Measurements from ENCODE around the gene SETD3. TPM values are rescaled to one million over a fixed set of nuclear protein-coding genes. Genes with fewer than 3 reads are reported as not detected.

The SETD3 gene
- total and polyA plus RNA-seq, 2 of the 8 experiments (the other 6 are each of a cell fraction or from before 2014, with no cell fraction given), result 24.0 to 64.0 TPM

DNA sequence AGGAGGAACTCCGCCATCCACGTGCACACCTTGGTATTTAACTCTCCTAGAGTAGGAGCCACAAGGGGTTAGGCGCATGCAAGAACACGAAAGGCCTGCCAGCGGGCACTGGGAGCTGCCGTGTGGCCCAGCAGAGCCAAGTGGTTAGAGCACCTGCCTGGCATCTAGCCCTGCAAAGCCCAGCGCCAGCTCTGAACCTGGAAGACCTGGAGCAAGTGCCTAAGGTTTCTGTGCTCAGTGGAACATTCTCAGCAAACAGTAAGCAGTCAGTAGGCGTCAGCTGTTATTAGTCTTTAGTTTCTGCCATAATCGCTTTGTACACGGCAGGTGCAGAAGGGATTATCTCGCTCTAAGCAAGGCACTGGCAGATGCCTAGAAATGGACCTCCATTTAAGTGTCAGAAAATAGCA is 55.4 kb downstream of the SETD3 start (continued):
- TF ChIP-seq RXRA (IDR thresholded peaks at IDR 0.05; ENCODE audit: insufficient read depth, low read depth, low read length) (no peak), SIRT6 (IDR thresholded peaks at IDR 0.05; ENCODE audit: low read length) (no peak), SP2 (IDR thresholded peaks at IDR 0.05; ENCODE audit: low read length) (no peak), POLR2A (IDR thresholded peaks at IDR 0.05; ENCODE audit: control extremely low read depth in 1 of 2, low read depth in 2 of 2, low read length in 2 of 2) (no peak), KDM5A (IDR thresholded peaks at IDR 0.05; ENCODE audit: low read length) (no peak), HDAC2 (IDR thresholded peaks at IDR 0.05; ENCODE audit: borderline replicate concordance in 1 of 2, low read depth in 2 of 2, low read length in 2 of 2) (no peak), POLR2AphosphoS5 (IDR thresholded peaks at IDR 0.05; ENCODE audit: low read depth, low read length) (no peak), BRCA1 (IDR thresholded peaks at IDR 0.05; ENCODE audit: low read depth, low read length) (no peak), TAF7 (optimal IDR thresholded peaks at IDR 0.05; ENCODE audit: borderline replicate concordance, low read depth, low read length) (no peak)
- TF ChIP-seq, protein P1, sequence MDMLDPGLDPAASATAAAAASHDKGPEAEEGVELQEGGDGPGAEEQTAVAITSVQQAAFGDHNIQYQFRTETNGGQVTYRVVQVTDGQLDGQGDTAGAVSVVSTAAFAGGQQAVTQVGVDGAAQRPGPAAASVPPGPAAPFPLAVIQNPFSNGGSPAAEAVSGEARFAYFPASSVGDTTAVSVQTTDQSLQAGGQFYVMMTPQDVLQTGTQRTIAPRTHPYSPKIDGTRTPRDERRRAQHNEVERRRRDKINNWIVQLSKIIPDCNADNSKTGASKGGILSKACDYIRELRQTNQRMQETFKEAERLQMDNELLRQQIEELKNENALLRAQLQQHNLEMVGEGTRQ (IDR thresholded peaks at IDR 0.05; ENCODE audit: low read length), result no peak

Measured in H1 (cell line).